Tibial nerve (tissue), 4 donors: Measurements from ENCODE around the gene TMEM271. TPM values are rescaled to one million over a fixed set of nuclear protein-coding genes. Genes with fewer than 3 reads are reported as not detected.
"Not testable (repeated sequence)": the region's sequence is repeated elsewhere in the genome, so short reads cannot be mapped to it uniquely, and the experiment has no call there.

Experiments used
- DNase-seq, 2 donors: peaks; one replicate each; pipeline ENCODE4 v3.0.0-alpha.2; 2019; ENCODE audit warnings: low spot score in 2 of 2
- H3K27ac ChIP-seq, 4 donors: fragments of 200-600 bp; sonication (generic) in 3 of 4; one replicate each; pipeline ENCODE4 v1.5.1; 2017 to 2019; ENCODE audit warnings: mild to moderate bottlenecking in 1 of 4
- H3K27me3 ChIP-seq, 2 donors: fragments of 200-600 bp; sonication (generic) in 1 of 2; one replicate each; pipeline versions ENCODE4 v1.5.1 to v1.6.0; 2017 to 2019
- H3K36me3 ChIP-seq, 3 donors: fragments of 200-600 bp; sonication (generic); one replicate each; pipeline ENCODE4 v1.5.1; 2018 to 2019
- H3K4me1 ChIP-seq, 4 donors: fragments of 200-600 bp; sonication (generic) in 3 of 4; one replicate each; pipeline ENCODE4 v1.5.1; 2017 to 2019
- H3K4me3 ChIP-seq, 4 donors: fragments of 200-600 bp; sonication (generic) in 3 of 4; one replicate each; pipeline ENCODE4 v1.5.1; 2017 to 2019; ENCODE audit warnings: mild to moderate bottlenecking in 1 of 4, moderate library complexity in 1 of 4
- H3K9me3 ChIP-seq, 4 donors: fragments of 200-600 bp; sonication (generic) in 3 of 4; one replicate each; pipeline ENCODE4 v1.5.1; 2017 to 2019
- CTCF ChIP-seq, 5 experiments: fragments of 200-600 bp in 3 of 5; fragments of 450-650 bp in 2 of 5; sonication (generic) in 3 of 5; IDR thresholded peaks; one replicate each; pipeline ENCODE4 v1.5.1; 2016 to 2019; ENCODE audit warnings: antibody characterized with exemption in 5 of 5, mild to moderate bottlenecking in 3 of 5, moderate library complexity in 2 of 5
- EP300 ChIP-seq, 2 donors: sonication (generic); formaldehyde crosslinking; IDR thresholded peaks; one replicate each; pipeline ENCODE4 v1.6.1; 2017; ENCODE audit warnings: antibody characterized with exemption in 2 of 2, mild to moderate bottlenecking in 1 of 2
- POLR2A ChIP-seq, 2 donors: fragments of 450-650 bp; IDR thresholded peaks; one replicate each; pipeline ENCODE4 v1.6.1; 2017; ENCODE audit warnings: antibody characterized with exemption in 2 of 2, mild to moderate bottlenecking in 2 of 2, moderate library complexity in 2 of 2
- WGBS, 2 donors: methylation state at CpG; one replicate each; pipeline ENCODE4 v1.1.5; 2018; 5-methylcytosine and 5-hydroxymethylcytosine counted together
- total RNA-seq, 4 donors: library from RNA; depleted of rRNA; stranded (reverse); fragments of >200 nt; gene quantifications; one replicate each; pipeline ENCODE4 v1.1.0, GENCODE V29; 2016

The TMEM271 gene
- total RNA-seq, 4 donors from 2014 or later = not detected

GRCh38 chr4:592825-593520 is 16.9 kb upstream of the TMEM271 start:
- no peak overlapping the region for H3K27ac ChIP-seq
- TF ChIP-seq CTCF (IDR thresholded peaks at IDR 0.05) (no peak), POLR2A (IDR thresholded peaks at IDR 0.05) (no peak), EP300 (IDR thresholded peaks at IDR 0.05) (no peak)
- no peaks in the 10 kb centered on the region for H3K27me3 ChIP-seq
- peaks cover 0 to 38% (median 0%) of the 10 kb centered on the region in 4 donors for H3K9me3 ChIP-seq
- no peak overlapping the region for H3K4me3 ChIP-seq
- DNase-seq = no peak
- no peaks in the 10 kb centered on the region for H3K36me3 ChIP-seq
- no peaks in the 10 kb centered on the region for H3K4me1 ChIP-seq
- 69 to 75% methylated on average over 5 of the region's 5 CpGs for WGBS, 2 donors

GRCh38 chr4:592178-592577 is 16.1 kb upstream of the TMEM271 start:
- H3K27ac ChIP-seq, H3K36me3 ChIP-seq, DNase-seq, H3K27me3 ChIP-seq, H3K4me3 ChIP-seq, H3K4me1 ChIP-seq: not testable (repeated sequence)
- 76 to 82% methylated on average over 13 of the region's 13 CpGs for WGBS, 2 donors
- peaks cover 0 to 38% (median 0%) of the 10 kb centered on the region in 4 donors for H3K9me3 ChIP-seq

GRCh38 chr4:590313-590841 is 14.3 kb upstream of the TMEM271 start:
- no peaks in the 10 kb centered on the region for H3K36me3 ChIP-seq

GRCh38 chr4:589219-589963 is 13.3 kb upstream of the TMEM271 start:
- H3K27me3 ChIP-seq = no peaks in the 10 kb centered on the region
- WGBS, 2 donors = 83 to 86% methylated on average over 16 of the region's 16 CpGs

More at GRCh38 chr4:590313-590841, 14.3 kb upstream of the TMEM271 start:
- H3K4me3 ChIP-seq = no peak overlapping the region
- H3K4me1 ChIP-seq = no peaks in the 10 kb centered on the region
- no peak for TF ChIP-seq POLR2A (IDR thresholded peaks at IDR 0.05)
- TF ChIP-seq CTCF (IDR thresholded peaks at IDR 0.05) = no peak
- no peak for TF ChIP-seq EP300 (IDR thresholded peaks at IDR 0.05)
- H3K27ac ChIP-seq = no peak overlapping the region
- no peaks in the 10 kb centered on the region for H3K27me3 ChIP-seq
- peaks cover 0 to 42% (median 0%) of the 10 kb centered on the region in 4 donors for H3K9me3 ChIP-seq
- no peak for DNase-seq
- WGBS, 2 donors = 93 to 94% methylated on average over 12 of the region's 12 CpGs

GRCh38 chr4:588351-588849 is 12.3 kb upstream of the TMEM271 start:
- Histone ChIP-seq H3K4me1 (no peaks in the 10 kb centered on the region), H3K4me3 (no peak overlapping the region), H3K27me3 (no peaks in the 10 kb centered on the region), H3K27ac (no peak overlapping the region), H3K9me3 (peaks cover 0 to 44% (median 3%) of the 10 kb centered on the region in 4 donors), H3K36me3 (no peaks in the 10 kb centered on the region)
- WGBS, 2 donors = 75 to 90% methylated on average over 34 to 36 of the region's 36 CpGs
- no peak for TF ChIP-seq POLR2A (IDR thresholded peaks at IDR 0.05)
- TF ChIP-seq CTCF (IDR thresholded peaks at IDR 0.05) = no peak
- TF ChIP-seq EP300 (IDR thresholded peaks at IDR 0.05) = no peak
- no peak for DNase-seq

More at GRCh38 chr4:589219-589963, 13.3 kb upstream of the TMEM271 start:
- Histone ChIP-seq H3K9me3 (peaks cover 0 to 44% (median 0%) of the 10 kb centered on the region in 4 donors), H3K27ac (no peak overlapping the region), H3K36me3 (no peaks in the 10 kb centered on the region), H3K4me3 (no peak overlapping the region), H3K4me1 (no peaks in the 10 kb centered on the region)
- DNase-seq = no peak
- TF ChIP-seq CTCF (IDR thresholded peaks at IDR 0.05) = no peak
- TF ChIP-seq EP300 (IDR thresholded peaks at IDR 0.05) = no peak
- TF ChIP-seq POLR2A (IDR thresholded peaks at IDR 0.05) = no peak
